Activated B cell treated with CpG ODN at 0.5 μM for 24 hours (primary cell): Measurements from ENCODE around the gene ASB10. TPM values are rescaled to one million over a fixed set of nuclear protein-coding genes. Genes with fewer than 3 reads are reported as not detected.

Experiments used
- ATAC-seq: fragments of 200-7000 bp; cut with Tn5 transposase; one replicate; pipeline ENCODE4 v1.10.0; 2021; ENCODE audit warnings: low read depth, mild to moderate bottlenecking, moderate library complexity
- CTCF ChIA-PET: fragments of 350-600 bp; sonication (Branson Sonifier 250); formaldehyde crosslinking; loops from one replicate; lab custom pipeline; 2021; ENCODE audit warnings: antibody characterized with exemption; lab: Charles Lee
- POLR2A ChIA-PET: fragments of 350-600 bp; sonication (Branson Sonifier 250); formaldehyde crosslinking; loops from one replicate; lab custom pipeline; 2021; ENCODE audit warnings: antibody characterized with exemption; lab: Charles Lee
- DNase-seq: peaks from one replicate; pipeline ENCODE4 v3.0.0; 2022
- H3K27ac Mint-ChIP-seq: one replicate; pipeline ENCODE4 v1.8.0; 2020; ENCODE audit warnings: mixed read lengths
- H3K27me3 Mint-ChIP-seq: one replicate; pipeline ENCODE4 v1.8.0; 2021; ENCODE audit warnings: mixed read lengths
- H3K36me3 Mint-ChIP-seq: one replicate; pipeline ENCODE4 v1.8.0; 2021; ENCODE audit warnings: low read depth, mixed read lengths
- H3K4me1 Mint-ChIP-seq: one replicate; pipeline ENCODE4 v1.8.0; 2021; ENCODE audit warnings: mixed read lengths
- H3K4me3 Mint-ChIP-seq: one replicate; pipeline ENCODE4 v1.8.0; 2020; ENCODE audit warnings: mild to moderate bottlenecking, mixed read lengths
- H3K9me3 Mint-ChIP-seq: one replicate; pipeline ENCODE4 v1.8.0; 2020; ENCODE audit warnings: mixed read lengths
- intact Hi-C: fragments of 100-400 bp; cut with micrococcal nuclease; formaldehyde crosslinking; loops from one replicate; pipeline ENCODE4 v1.15.1; 2024
- total RNA-seq: library from RNA; stranded (reverse); gene quantifications from 2 replicates; pipeline ENCODE4 v1.2.3, GENCODE V29; 2022
- TF ChIP-seq, protein P1 (sequence below): fragments of 200-600 bp; IDR thresholded peaks from one replicate; pipeline ENCODE4 v1.8.0; 2022; ENCODE audit warnings: antibody characterized with exemption, mild to moderate bottlenecking

ASB10 gene
- total RNA-seq, 1 donor from 2014 or later = not detected

DNA sequence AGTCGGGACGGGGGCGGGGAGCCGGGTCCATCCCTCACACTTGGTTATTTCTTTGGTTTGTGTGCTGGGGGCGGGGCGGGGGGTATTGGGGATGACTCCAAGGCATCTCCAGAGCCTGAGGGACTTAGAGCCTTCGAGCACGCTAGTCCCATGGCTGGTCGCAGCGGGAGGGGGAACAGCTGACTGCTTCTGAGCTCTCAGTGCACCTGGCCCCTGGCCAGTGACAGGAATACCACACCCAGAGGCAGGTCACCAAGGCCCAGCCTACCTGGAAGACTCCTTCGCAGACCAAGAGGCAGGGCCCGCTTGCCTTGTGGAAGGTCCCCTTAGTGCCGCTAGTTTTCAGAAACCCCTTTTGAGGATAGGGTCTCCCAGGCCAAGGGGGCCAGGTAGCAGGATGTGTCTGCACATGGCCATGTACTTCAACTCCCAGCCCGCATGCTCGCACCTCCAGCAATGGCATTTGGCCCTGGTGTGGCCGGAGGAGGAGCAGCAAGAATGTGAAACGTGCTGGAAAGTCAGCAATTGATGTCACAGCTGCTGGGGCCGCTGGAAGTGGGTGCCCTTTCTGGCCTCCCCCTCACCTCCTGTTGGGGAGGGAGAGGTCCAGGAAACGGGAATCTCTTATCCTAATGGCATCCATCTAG, 60.4 kb downstream of the ASB10 start:
- Mint-ChIP-seq H3K9me3 (no peaks in the 10 kb centered on the region), H3K27me3 (peaks cover 4% of the 10 kb centered on the region), H3K27ac (no peak overlapping the region), H3K36me3 (no peaks in the 10 kb centered on the region), H3K4me1 (peaks cover 3% of the 10 kb centered on the region), H3K4me3 (no peak overlapping the region)
- TF ChIP-seq, protein P1, sequence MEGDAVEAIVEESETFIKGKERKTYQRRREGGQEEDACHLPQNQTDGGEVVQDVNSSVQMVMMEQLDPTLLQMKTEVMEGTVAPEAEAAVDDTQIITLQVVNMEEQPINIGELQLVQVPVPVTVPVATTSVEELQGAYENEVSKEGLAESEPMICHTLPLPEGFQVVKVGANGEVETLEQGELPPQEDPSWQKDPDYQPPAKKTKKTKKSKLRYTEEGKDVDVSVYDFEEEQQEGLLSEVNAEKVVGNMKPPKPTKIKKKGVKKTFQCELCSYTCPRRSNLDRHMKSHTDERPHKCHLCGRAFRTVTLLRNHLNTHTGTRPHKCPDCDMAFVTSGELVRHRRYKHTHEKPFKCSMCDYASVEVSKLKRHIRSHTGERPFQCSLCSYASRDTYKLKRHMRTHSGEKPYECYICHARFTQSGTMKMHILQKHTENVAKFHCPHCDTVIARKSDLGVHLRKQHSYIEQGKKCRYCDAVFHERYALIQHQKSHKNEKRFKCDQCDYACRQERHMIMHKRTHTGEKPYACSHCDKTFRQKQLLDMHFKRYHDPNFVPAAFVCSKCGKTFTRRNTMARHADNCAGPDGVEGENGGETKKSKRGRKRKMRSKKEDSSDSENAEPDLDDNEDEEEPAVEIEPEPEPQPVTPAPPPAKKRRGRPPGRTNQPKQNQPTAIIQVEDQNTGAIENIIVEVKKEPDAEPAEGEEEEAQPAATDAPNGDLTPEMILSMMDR = no peak
- no peak for ATAC-seq
- ChIA-PET CTCF (no interaction called here), POLR2A (interaction anchor here (0.6 kb wide), 1 partner anchor 165 kb away, joined by 4 read pairs; no protein-coding TSS in a partner anchor)
- no peak for DNase-seq
- intact Hi-C loops = no loop called here

DNA sequence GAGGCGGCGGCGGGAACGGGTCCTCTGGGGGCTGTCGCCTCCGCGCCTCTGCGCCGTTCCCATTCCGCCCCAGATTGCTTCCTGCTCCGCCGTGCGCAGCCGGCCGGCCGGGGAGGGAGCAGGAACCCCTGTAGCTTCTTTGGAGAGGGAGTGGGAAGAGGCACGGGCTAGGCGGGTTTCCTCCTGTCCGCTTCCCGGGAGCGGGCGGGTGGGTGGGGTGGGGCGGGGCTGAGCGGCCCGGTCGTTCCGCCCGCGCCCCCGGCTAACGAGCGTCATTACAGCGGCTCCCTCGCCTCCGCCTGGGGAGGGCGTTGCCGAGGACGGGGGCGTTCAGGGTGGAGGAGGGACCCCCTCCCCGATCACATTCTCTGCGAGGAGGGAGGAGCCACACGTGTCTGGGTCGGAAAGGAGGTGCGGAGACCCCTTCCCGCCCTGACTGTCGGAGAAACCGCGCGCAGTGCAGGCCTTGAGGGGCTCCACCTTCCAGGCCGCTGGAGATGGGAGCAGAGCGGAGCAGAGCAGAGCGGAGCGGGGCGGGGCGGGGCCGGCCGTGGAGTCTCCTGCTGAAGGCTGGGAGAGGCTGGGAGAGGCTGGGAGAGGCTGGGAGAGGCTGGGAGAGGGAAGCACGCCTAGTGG, 61.1 kb downstream of the ASB10 start:
- Mint-ChIP-seq H3K4me1 (peaks cover 3% of the 10 kb centered on the region), H3K4me3 (no peak overlapping the region), H3K36me3 (peaks cover 2% of the 10 kb centered on the region), H3K27ac (no peak overlapping the region), H3K9me3 (no peaks in the 10 kb centered on the region), H3K27me3 (peaks cover 4% of the 10 kb centered on the region)
- TF ChIP-seq, protein P1 = no peak
- CTCF ChIA-PET = no interaction called here
- intact Hi-C loops = no loop called here
- ATAC-seq (no peak), DNase-seq (no peak)
- POLR2A ChIA-PET = no interaction called here

Other genes starting within 250 kb of the ASB10 start
- gene KCNH2, start 208.9 kb downstream of the ASB10 start, total RNA-seq = 0.12 and 0.29 TPM in 2 replicates
- gene NOS3, start 196.2 kb downstream of the ASB10 start, total RNA-seq = 0.10 and 0.22 TPM in 2 replicates
- 1.8 and 2.3 TPM in 2 replicates for gene ATG9B, start 162.8 kb downstream of the ASB10 start, total RNA-seq
- gene ABCB8, start 158.8 kb downstream of the ASB10 start, total RNA-seq = 38.9 and 46.5 TPM in 2 replicates
- 1.2 TPM in 2 replicates for gene ASIC3, start 138.7 kb downstream of the ASB10 start, total RNA-seq
- 7.5 and 8.1 TPM in 2 replicates for gene CDK5, start 129.4 kb downstream of the ASB10 start, total RNA-seq
- gene SLC4A2, start 127.7 kb downstream of the ASB10 start, total RNA-seq = 69.1 and 72.5 TPM in 2 replicates
- 97.6 and 103 TPM in 2 replicates for gene FASTK, start 106.4 kb downstream of the ASB10 start, total RNA-seq
- 40.5 and 43.5 TPM in 2 replicates for gene TMUB1, start 103.8 kb downstream of the ASB10 start, total RNA-seq
- 6.5 and 7.4 TPM in 2 replicates for gene AGAP3, start 100.8 kb downstream of the ASB10 start, total RNA-seq
- gene GBX1, start 19.6 kb downstream of the ASB10 start, total RNA-seq = not detected in 2 replicates
- 0.76 and 1.8 TPM in 2 replicates for gene H2BK1, start 23.2 kb upstream of the ASB10 start, total RNA-seq
- gene ABCF2, start 40.0 kb upstream of the ASB10 start, total RNA-seq = 47.3 and 52.4 TPM in 2 replicates
- gene CHPF2, start 45.2 kb upstream of the ASB10 start, total RNA-seq = 32.4 and 41.2 TPM in 2 replicates
- gene SMARCD3, start 61.4 kb upstream of the ASB10 start, total RNA-seq = not detected in 2 replicates
- 47.5 and 52.7 TPM in 2 replicates for gene NUB1, start 154.6 kb upstream of the ASB10 start, total RNA-seq
- gene WDR86, start 222.8 kb upstream of the ASB10 start, total RNA-seq = 0.33 and 0.49 TPM in 2 replicates